HFF-Myc (cell line): ENCODE measurements around the gene EFNB3.

ENCODE experiments used
- DNase-seq: peaks from one replicate; pipeline ENCODE4 v3.0.0-alpha.2; 2011; ENCODE audit warnings: low read depth; ENCODE audit errors: extremely low read depth
- H3K4me3 ChIP-seq: replicated peaks from 2 replicates; pipeline ENCODE4 v1.5.1; 2011; ENCODE audit warnings: low read depth, mild to moderate bottlenecking, control low read depth, low read length
- CTCF ChIP-seq: IDR thresholded peaks from 2 replicates; pipeline ENCODE4 v1.5.1; 2012; ENCODE audit warnings: mild to moderate bottlenecking, low read depth, low read length, control low read depth; ENCODE audit errors: missing control alignments

EFNB3 gene

GRCh38 chr17:7701681-7702080 lies 3.3 kb upstream of the EFNB3 start:
- no peak for TF ChIP-seq CTCF
- no peak overlapping the region for H3K4me3 ChIP-seq
- no peak for DNase-seq

DNA sequence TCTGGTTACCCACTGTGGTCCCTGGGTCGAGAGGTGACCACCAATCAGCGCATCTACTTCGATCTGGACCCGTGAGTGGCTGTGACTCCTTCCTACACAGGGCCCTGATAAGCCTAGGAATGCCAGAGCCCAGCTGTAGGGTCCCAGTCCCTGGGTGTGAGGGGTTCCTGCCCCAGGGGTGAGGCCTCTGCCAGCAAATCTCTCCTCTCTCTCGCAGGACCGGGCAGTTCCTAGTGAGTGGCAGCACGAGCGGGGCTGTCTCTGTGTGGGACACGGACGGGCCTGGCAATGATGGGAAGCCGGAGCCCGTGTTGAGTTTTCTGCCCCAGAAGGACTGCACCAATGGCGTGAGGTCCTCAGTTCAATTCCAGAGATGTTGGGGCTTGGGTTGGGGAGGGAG lies 2.2 kb upstream of the EFNB3 start:
- no peak for DNase-seq
- H3K4me3 ChIP-seq: no peak overlapping the region

GRCh38 chr17:7703584-7704479 lies 1.2 kb upstream of the EFNB3 start:
- no peak for TF ChIP-seq CTCF
- DNase-seq: peak; percentile 56
- peak overlapping the region; percentile 56 for H3K4me3 ChIP-seq

More for the DNA sequence above, 2.2 kb upstream of the EFNB3 start:
- TF ChIP-seq CTCF: no peak

DNA sequence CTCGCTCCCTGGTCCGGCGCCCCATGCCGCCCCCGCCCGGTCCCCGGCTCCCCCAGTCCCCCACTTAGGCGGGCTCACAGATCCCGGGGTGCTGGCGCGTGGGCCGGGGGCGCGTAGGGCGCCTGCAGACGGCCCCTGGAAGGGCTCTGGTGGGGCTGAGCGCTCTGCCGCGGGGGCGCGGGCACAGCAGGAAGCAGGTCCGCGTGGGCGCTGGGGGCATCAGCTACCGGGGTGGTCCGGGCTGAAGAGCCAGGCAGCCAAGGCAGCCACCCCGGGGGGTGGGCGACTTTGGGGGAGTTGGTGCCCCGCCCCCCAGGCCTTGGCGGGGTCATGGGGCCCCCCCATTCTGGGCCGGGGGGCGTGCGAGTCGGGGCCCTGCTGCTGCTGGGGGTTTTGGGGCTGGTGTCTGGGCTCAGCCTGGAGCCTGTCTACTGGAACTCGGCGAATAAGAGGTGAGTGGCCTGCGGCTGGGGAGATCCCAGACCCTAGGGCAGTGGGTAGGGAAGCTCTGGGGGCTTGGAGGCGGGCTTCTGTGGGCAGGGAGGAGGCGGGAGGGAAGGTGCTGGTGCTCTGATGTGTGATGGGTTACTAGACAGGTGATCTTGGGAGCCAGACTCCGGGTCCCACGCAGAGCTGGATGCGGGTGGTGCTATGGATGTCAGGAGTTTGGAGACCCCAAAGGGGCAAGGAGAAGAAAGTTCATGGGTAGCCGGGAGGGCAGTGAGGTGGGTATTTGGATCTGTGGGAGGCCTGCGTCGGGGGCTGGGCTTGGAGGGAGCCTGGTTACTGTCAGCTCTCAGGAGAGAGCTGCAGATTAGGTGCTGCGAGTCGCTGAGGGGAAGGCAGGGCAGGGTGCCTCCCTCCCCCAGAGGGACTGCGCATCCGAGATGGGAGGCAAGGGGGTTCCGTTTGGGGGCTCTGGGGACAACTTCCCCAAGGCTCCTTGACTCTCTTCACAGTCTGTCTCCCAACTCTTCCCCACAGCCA lies 560 bp downstream of the EFNB3 start:
- no peak for DNase-seq
- no peak for TF ChIP-seq CTCF
- H3K4me3 ChIP-seq: peak overlapping the region; percentile 56

DNA sequence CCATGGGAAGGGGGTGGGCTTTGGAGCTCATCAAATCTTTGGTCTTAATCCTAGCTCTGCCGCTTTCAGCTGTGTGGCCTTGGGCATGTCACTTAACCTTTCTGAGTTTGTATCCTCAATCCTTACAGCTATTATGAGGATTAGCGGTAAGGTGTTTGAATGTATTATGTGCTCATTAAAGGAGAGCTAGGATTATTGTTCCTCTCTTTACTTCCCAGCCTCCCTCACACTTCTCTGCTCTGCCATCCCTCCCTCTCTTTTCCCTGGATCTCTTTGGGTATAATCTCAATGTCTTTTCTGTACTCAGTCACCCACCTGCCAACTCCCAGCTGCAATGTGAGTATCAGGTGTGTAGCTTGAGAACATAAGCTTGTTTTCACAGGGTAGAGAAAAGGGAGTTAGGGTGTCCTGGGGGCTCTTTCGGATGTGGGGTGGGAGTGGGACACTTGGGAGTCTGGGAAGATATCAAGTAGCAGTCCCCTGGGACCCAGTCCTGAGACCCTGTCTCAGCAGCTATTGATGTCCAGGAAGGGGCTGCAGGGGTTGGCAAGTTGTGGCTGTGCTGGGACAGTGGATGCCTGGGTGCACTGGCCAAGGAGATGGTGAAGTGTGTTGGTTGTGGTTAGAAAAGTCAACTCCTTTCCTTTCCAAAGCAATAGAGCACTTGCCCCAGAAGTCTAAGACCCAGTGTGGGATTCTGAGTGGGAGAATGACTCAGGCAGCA lies 1.8 kb downstream of the EFNB3 start:
- no peak for DNase-seq
- TF ChIP-seq CTCF: no peak
- H3K4me3 ChIP-seq: no peak overlapping the region

DNA sequence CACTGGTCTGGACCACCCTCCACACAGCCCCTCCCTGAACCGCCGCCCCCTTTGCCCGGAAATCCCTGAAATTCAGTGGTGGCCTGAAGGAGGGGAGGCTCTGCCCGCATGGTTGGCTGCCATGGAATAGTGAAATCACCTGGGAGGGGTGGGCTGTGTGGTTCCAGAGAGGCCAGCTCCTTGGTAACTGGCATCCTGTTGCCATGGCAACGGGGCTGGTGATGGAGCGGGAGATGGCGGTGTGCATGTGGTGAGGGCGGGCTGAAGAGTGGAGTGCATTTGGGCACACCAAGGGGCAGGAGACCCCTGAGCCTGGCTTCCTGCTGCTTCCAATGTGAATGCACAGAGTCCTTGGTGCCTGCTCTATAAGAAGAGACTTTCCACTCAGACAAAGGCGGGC lies 2.4 kb downstream of the EFNB3 start:
- DNase-seq: no peak
- no peak for TF ChIP-seq CTCF
- H3K4me3 ChIP-seq: no peak overlapping the region
